Endothelial cell of umbilical vein (primary cell): Measurements from ENCODE around the gene FTH1. TPM values are rescaled to one million over a fixed set of nuclear protein-coding genes. Genes with fewer than 3 reads are reported as not detected.

Source experiments
- BruUV-seq: library from RNA; stranded (reverse); fragments of 400-500 nt; replicated peaks from 2 replicates; lab custom pipeline; 2021; lab: Mats Ljungman, UMichigan
- CTCF ChIA-PET: fragments of 300-600, 350-600 bp; sonication (Branson Sonifier 250); formaldehyde crosslinking; loops from one replicate; lab custom pipeline; 2021; ENCODE audit warnings: antibody characterized with exemption, inconsistent platforms; lab: Charles Lee
- POLR2A ChIA-PET: fragments of 300-600, 350-600 bp; sonication (Branson Sonifier 250); formaldehyde crosslinking; loops from one replicate; lab custom pipeline; 2021; ENCODE audit warnings: antibody characterized with exemption, inconsistent platforms; lab: Charles Lee
- DNase-seq: peaks from one replicate; pipeline ENCODE4 v3.0.0-alpha.2; 2011; ENCODE audit warnings: low read depth, low spot score
- FAIRE-seq: peaks from 2 replicates; lab custom pipeline; 2011; peaks lifted over from hg19 to GRCh38; lab: Jason Lieb, UNC
- H2AFZ ChIP-seq: 2 replicates; pipeline ENCODE4 v1.6.0; 2012; ENCODE audit warnings: low read depth, low read length, control low read depth, inconsistent platforms
- H3K27ac ChIP-seq: 2 replicates; pipeline ENCODE4 v1.5.1; 2011; ENCODE audit warnings: low read depth, mild to moderate bottlenecking, control low read depth, low read length, moderate library complexity; ENCODE audit not compliant: insufficient read depth
- H3K27me3 ChIP-seq, 2 experiments: 2 replicates each; pipeline versions ENCODE4 v1.6.0 to v1.6.1; 2011; ENCODE audit warnings: low read length in 2 of 2, mixed read lengths in 1 of 2; ENCODE audit not compliant: control insufficient read depth in 2 of 2, insufficient read depth in 2 of 2
- H3K36me3 ChIP-seq, 2 experiments: 2 replicates in 1 of 2; 3 replicates in 1 of 2; pipeline ENCODE4 v1.5.1; 2011; ENCODE audit warnings: low read length in 2 of 2, mild to moderate bottlenecking in 1 of 2, moderate library complexity in 1 of 2; ENCODE audit not compliant: control insufficient read depth in 2 of 2, insufficient read depth in 2 of 2; ENCODE audit errors: extremely low read depth in 1 of 2
- H3K4me1 ChIP-seq: 3 replicates; pipeline ENCODE4 v1.5.1; 2011; ENCODE audit warnings: mild to moderate bottlenecking, low read length; ENCODE audit not compliant: control insufficient read depth, insufficient read depth; ENCODE audit errors: extremely low read depth
- H3K4me2 ChIP-seq: 2 replicates; pipeline ENCODE4 v1.6.1; 2011; ENCODE audit warnings: low read length, control low read depth, mixed read lengths; ENCODE audit not compliant: insufficient read depth
- H3K4me3 ChIP-seq, 3 experiments: fragments of 200-600 bp in 1 of 3; sonication (generic), shearing (Covaris generic) in 1 of 3; replicated peaks in 1 of 3; 2 replicates each; pipeline ENCODE4 v1.5.1; 2011 to 2016; ENCODE audit warnings: control low read depth in 3 of 3, low read length in 3 of 3, mild to moderate bottlenecking in 2 of 3, inconsistent platforms in 1 of 3, low read depth in 1 of 3, moderate library complexity in 1 of 3; ENCODE audit not compliant: insufficient read depth in 1 of 3
- H3K79me2 ChIP-seq: 2 replicates; pipeline ENCODE4 v1.6.0; 2012; ENCODE audit warnings: low read length, inconsistent platforms; ENCODE audit not compliant: control insufficient read depth, insufficient read depth
- H3K9ac ChIP-seq: replicated peaks from 2 replicates; pipeline ENCODE3; 2011; ENCODE audit warnings: low read length, control low read depth; ENCODE audit not compliant: insufficient read depth; ENCODE audit errors: extremely low read depth
- H3K9me1 ChIP-seq: replicated peaks from 3 replicates; pipeline ENCODE4 v1.6.0; 2011; ENCODE audit warnings: mild to moderate bottlenecking, low read length; ENCODE audit not compliant: control insufficient read depth, insufficient read depth; ENCODE audit errors: extremely low read depth
- H3K9me3 ChIP-seq: replicated peaks from 2 replicates; pipeline ENCODE4 v1.5.1; 2012; ENCODE audit warnings: low read length, inconsistent platforms; ENCODE audit not compliant: control insufficient read depth, insufficient read depth
- H4K20me1 ChIP-seq: replicated peaks from 2 replicates; pipeline ENCODE3; 2011; ENCODE audit warnings: mild to moderate bottlenecking, low read length; ENCODE audit not compliant: control insufficient read depth, insufficient read depth; ENCODE audit errors: extremely low read depth
- CTCF ChIP-seq, 2 donors: IDR thresholded peaks; 1 replicate in 1 of 2; 2 replicates in 1 of 2; pipeline ENCODE4 v1.5.1; 2011; ENCODE audit warnings: low read length in 2 of 2, mild to moderate bottlenecking in 2 of 2, moderate library complexity in 2 of 2, control low read depth in 1 of 2, inconsistent platforms in 1 of 2, low read depth in 1 of 2; ENCODE audit not compliant: insufficient read depth in 1 of 2; ENCODE audit errors: extremely low read depth in 1 of 2
- EZH2 ChIP-seq: IDR thresholded peaks from 2 replicates; pipeline ENCODE4 v1.6.1; 2012; ENCODE audit warnings: borderline replicate concordance, low read depth, mild to moderate bottlenecking, moderate library complexity, low read length, inconsistent platforms; ENCODE audit not compliant: severe bottlenecking
- FOS ChIP-seq: IDR thresholded peaks from 2 replicates; pipeline ENCODE4 v1.6.1; 2011; ENCODE audit warnings: mild to moderate bottlenecking, low read length, moderate library complexity, borderline replicate concordance; ENCODE audit not compliant: insufficient read depth
- GATA2 ChIP-seq: IDR thresholded peaks from 2 replicates; pipeline ENCODE4 v1.7.0; 2011; ENCODE audit warnings: low read depth, mild to moderate bottlenecking, moderate library complexity, mixed read lengths, low read length; ENCODE audit not compliant: insufficient read length, insufficient read depth
- JUN ChIP-seq: IDR thresholded peaks from 2 replicates; pipeline ENCODE4 v1.6.1; 2011; ENCODE audit warnings: borderline replicate concordance, low read depth; ENCODE audit not compliant: insufficient read length, insufficient read depth
- MAX ChIP-seq: IDR thresholded peaks from 2 replicates; pipeline ENCODE4 v1.6.1; 2011; ENCODE audit not compliant: insufficient read depth, insufficient read length
- MYC ChIP-seq: IDR thresholded peaks from one replicate; pipeline ENCODE4 v1.6.1; 2011; ENCODE audit warnings: mild to moderate bottlenecking, low read depth, low read length
- POLR2A ChIP-seq: IDR thresholded peaks from 2 replicates; pipeline ENCODE4 v1.6.1; 2012; ENCODE audit warnings: low read depth, mild to moderate bottlenecking, control low read depth, low read length
- POLR2AphosphoS5 ChIP-seq: IDR thresholded peaks from 2 replicates; pipeline ENCODE4 v1.6.1; 2012; ENCODE audit warnings: low read depth, mild to moderate bottlenecking, control low read depth, low read length, moderate library complexity; ENCODE audit not compliant: insufficient read depth
- dilution Hi-C: fragments of 300-500 bp; cut with MboI; formaldehyde crosslinking; loops from one replicate; pipeline ENCODE4 v1.15.0; 2019; ENCODE audit warnings: low sequenced_read_pairs; ENCODE audit not compliant: extremely low pct_ligation_motif_present
- intact Hi-C: fragments of 100-400 bp; cut with micrococcal nuclease; formaldehyde crosslinking; loops from one replicate; pipeline ENCODE4 v1.10.0; 2022
- polyA plus RNA-seq, 4 experiments: library from polyadenylated mRNA; depleted of rRNA in 3 of 4; stranded (reverse) in 3 of 4; unstranded in 1 of 4; fragments of >200 nt; gene quantifications; 2 replicates each; pipeline versions ENCODE4 v1.2.1 to v1.2.3, GENCODE V29; 2011 to 2012; ENCODE audit warnings: missing spikeins in 1 of 4
- total RNA-seq: library from RNA; stranded (reverse); gene quantifications from 2 replicates; pipeline ENCODE4 v1.2.3, GENCODE V29; 2021

Gene FTH1
- total and polyA plus RNA-seq, 2 donors (not counting 3 experiments of a cell fraction or from before 2014, with no cell fraction given), result 1,177 to 2,501 TPM

GRCh38 chr11:61996933-61997332, 29.5 kb upstream of the FTH1 start:
- Histone ChIP-seq H3K4me1 (no peaks in the 10 kb centered on the region), H3K36me3 (no peaks in the 10 kb centered on the region), H4K20me1 (no peaks in the 10 kb centered on the region), H2AFZ (no peak overlapping the region), H3K4me3 (no peak overlapping the region), H3K4me2 (no peak overlapping the region), H3K9me1 (no peaks in the 10 kb centered on the region), H3K9me3 (no peaks in the 10 kb centered on the region), H3K79me2 (no peaks in the 10 kb centered on the region), H3K9ac (no peak overlapping the region), H3K27me3 (no peaks in the 10 kb centered on the region), H3K27ac (no peak overlapping the region)
- intact Hi-C loops, result no loop called here
- no peak for DNase-seq
- ChIA-PET POLR2A (no interaction called here), CTCF (interaction anchor here (2.1 kb wide), 1 partner anchor 24 kb away, joined by 4 read pairs; no protein-coding TSS in a partner anchor)
- TF ChIP-seq CTCF (IDR thresholded peaks at IDR 0.05; ENCODE audit: extremely low read depth in 1 of 2, insufficient read depth in 1 of 2, low read depth in 1 of 2, low read length in 2 of 2) (no peak), FOS (no peak), POLR2AphosphoS5 (no peak)
- BruUV-seq, result no TSS peak
- dilution Hi-C loops, result no loop called here
- no peak for FAIRE-seq

GRCh38 chr11:61994981-61995380, 27.5 kb upstream of the FTH1 start:
- H3K36me3 ChIP-seq, result no peaks in the 10 kb centered on the region
- no peak overlapping the region for H3K4me3 ChIP-seq
- BruUV-seq, result no TSS peak
- H3K27me3 ChIP-seq, result peaks cover 0 to under 1% of the 10 kb centered on the region in 2 experiments
- dilution Hi-C loops (no loop called here), intact Hi-C loops (no loop called here)
- H2AFZ ChIP-seq, result no peak overlapping the region
- H3K4me1 ChIP-seq, result no peaks in the 10 kb centered on the region
- H4K20me1 ChIP-seq, result no peaks in the 10 kb centered on the region
- no peaks in the 10 kb centered on the region for H3K9me1 ChIP-seq
- no peaks in the 10 kb centered on the region for H3K9me3 ChIP-seq
- no peak overlapping the region for H3K9ac ChIP-seq
- POLR2A ChIA-PET, result no interaction called here
- CTCF ChIA-PET, result interaction anchor here (1.6 to 2.1 kb wide), 3 partner anchors 22 to 113 kb away, joined by 4 to 5 read pairs (median 4); no protein-coding TSS in a partner anchor
- no peak overlapping the region for H3K27ac ChIP-seq
- H3K79me2 ChIP-seq, result no peaks in the 10 kb centered on the region
- FAIRE-seq, result no peak
- H3K4me2 ChIP-seq, result no peak overlapping the region
- TF ChIP-seq JUN, result no peak
- TF ChIP-seq FOS, result no peak
- TF ChIP-seq POLR2AphosphoS5, result no peak
- no peak for TF ChIP-seq GATA2
- TF ChIP-seq MAX, result no peak
- TF ChIP-seq POLR2A, result no peak
- TF ChIP-seq MYC, result no peak
- TF ChIP-seq EZH2, result no peak
- no peak for TF ChIP-seq CTCF (IDR thresholded peaks at IDR 0.05; ENCODE audit: extremely low read depth in 1 of 2, insufficient read depth in 1 of 2, low read depth in 1 of 2, low read length in 2 of 2)
- DNase-seq, result no peak
